ENCODE data around the gene C4orf50. TPM values are rescaled to one million over a fixed set of nuclear protein-coding genes. Genes with fewer than 3 reads are reported as not detected.

The C4orf50 gene
- total RNA-seq, 1 donor from 2014 or later, result 0.16 TPM

DNA sequence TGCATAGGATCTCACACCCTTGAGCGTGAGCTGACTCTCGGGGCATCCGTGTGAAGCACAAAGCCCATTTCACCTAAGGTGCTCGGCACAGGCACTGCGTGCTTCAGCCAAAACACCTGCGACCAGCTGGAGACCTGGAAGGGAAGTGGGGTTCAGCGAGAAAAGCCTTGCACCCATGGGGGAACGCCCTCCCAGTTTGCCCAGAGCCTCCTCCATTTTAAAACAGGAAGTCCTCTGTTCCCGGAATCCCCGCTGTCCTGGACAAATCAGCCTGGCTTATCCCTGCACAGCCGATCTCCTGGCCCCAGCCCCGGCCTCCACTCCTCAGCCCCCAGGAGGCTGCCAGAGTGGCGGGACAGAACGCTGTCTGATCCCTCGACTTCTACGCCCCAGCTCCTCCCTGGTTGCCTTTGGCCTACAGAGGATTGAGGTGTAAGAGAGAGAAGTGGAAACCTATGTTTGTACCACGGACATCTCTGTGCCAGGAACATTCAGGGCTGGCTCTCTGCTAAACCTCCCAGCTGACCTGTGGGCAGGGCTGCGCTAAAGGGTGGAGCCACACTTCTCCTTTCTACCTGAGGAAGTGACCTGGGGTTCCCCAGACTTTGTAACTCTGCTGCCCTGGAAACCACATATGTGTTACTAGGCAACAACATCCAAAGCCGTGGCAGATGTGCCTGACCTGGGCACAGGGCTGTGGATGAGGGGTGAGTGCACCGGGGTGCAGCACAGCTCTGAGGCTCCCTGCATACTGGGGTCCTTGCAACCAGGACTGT lies 3.8 kb upstream of the C4orf50 start:
- Histone ChIP-seq H4K20me1 (ENCODE audit: insufficient read depth, low read length) (no peaks in the 10 kb centered on the region), H3K27me3 (ENCODE audit: insufficient read depth, low read length) (peaks cover 2% of the 10 kb centered on the region), H3K9me3 (ENCODE audit: insufficient read depth, low read depth, low read length) (no peaks in the 10 kb centered on the region), H3K36me3 (ENCODE audit: insufficient read depth, low read length) (no peaks in the 10 kb centered on the region), H3K4me2 (ENCODE audit: low read length) (no peak overlapping the region), H3K27ac (ENCODE audit: low read depth, low read length) (no peak overlapping the region), H2AFZ (ENCODE audit: low read depth, low read length) (no peak overlapping the region), H3K4me3 (ENCODE audit: insufficient read depth, low read depth, low read length) (no peak overlapping the region), H3K79me2 (ENCODE audit: insufficient read depth, low read length) (no peaks in the 10 kb centered on the region), H3K9ac (ENCODE audit: low read length) (no peak overlapping the region), H3K4me1 (ENCODE audit: insufficient read depth, low read length) (no peaks in the 10 kb centered on the region)
- FAIRE-seq, result no peak
- Mint-ChIP-seq H3K9me3 (ENCODE audit: unreplicated experiment) (peaks cover 4% of the 10 kb centered on the region), H3K27me3 (ENCODE audit: low read depth, unreplicated experiment) (peaks cover 35% of the 10 kb centered on the region), H3K4me1 (ENCODE audit: low read depth, unreplicated experiment) (peaks cover 11% of the 10 kb centered on the region), H3K4me3 (ENCODE audit: unreplicated experiment) (no peak overlapping the region), H3K36me3 (ENCODE audit: low read depth, unreplicated experiment) (no peaks in the 10 kb centered on the region), H3K27ac (ENCODE audit: unreplicated experiment) (no peak overlapping the region)
- TF ChIP-seq EZH2 (IDR thresholded peaks at IDR 0.05; ENCODE audit: insufficient read depth, low read length), result no peak
- no peak for TF ChIP-seq CTCF (IDR thresholded peaks at IDR 0.05; ENCODE audit: insufficient read depth, low read depth, low read length)
- no peak for DNase-seq (ENCODE audit: low read depth)

- DNase-seq (ENCODE audit: low read depth) (no peak), FAIRE-seq (no peak)
- no peaks in the 10 kb centered on the region for H3K4me1 ChIP-seq (ENCODE audit: insufficient read depth, low read length)
- H3K9me3 ChIP-seq (ENCODE audit: insufficient read depth, low read depth, low read length), result no peaks in the 10 kb centered on the region
- no peak for TF ChIP-seq CTCF (IDR thresholded peaks at IDR 0.05; ENCODE audit: insufficient read depth, low read depth, low read length)
- TF ChIP-seq EZH2 (IDR thresholded peaks at IDR 0.05; ENCODE audit: insufficient read depth, low read length), result no peak
- H2AFZ ChIP-seq (ENCODE audit: low read depth, low read length), result no peak overlapping the region
- H3K27ac ChIP-seq (ENCODE audit: low read depth, low read length), result no peak overlapping the region
- Mint-ChIP-seq H3K9me3 (ENCODE audit: unreplicated experiment) (peaks cover 4% of the 10 kb centered on the region), H3K27me3 (ENCODE audit: low read depth, unreplicated experiment) (peaks cover 27% of the 10 kb centered on the region), H3K27ac (ENCODE audit: unreplicated experiment) (no peak overlapping the region), H3K36me3 (ENCODE audit: low read depth, unreplicated experiment) (no peaks in the 10 kb centered on the region), H3K4me3 (ENCODE audit: unreplicated experiment) (no peak overlapping the region), H3K4me1 (ENCODE audit: low read depth, unreplicated experiment) (peaks cover 11% of the 10 kb centered on the region)
- H3K4me3 ChIP-seq (ENCODE audit: insufficient read depth, low read depth, low read length), result no peak overlapping the region
- no peaks in the 10 kb centered on the region for H3K79me2 ChIP-seq (ENCODE audit: insufficient read depth, low read length)
- H3K36me3 ChIP-seq (ENCODE audit: insufficient read depth, low read length), result no peaks in the 10 kb centered on the region
- H4K20me1 ChIP-seq (ENCODE audit: insufficient read depth, low read length), result no peaks in the 10 kb centered on the region
- H3K27me3 ChIP-seq (ENCODE audit: insufficient read depth, low read length), result peaks cover 2% of the 10 kb centered on the region
- H3K9ac ChIP-seq (ENCODE audit: low read length), result no peak overlapping the region
- H3K4me2 ChIP-seq (ENCODE audit: low read length), result no peak overlapping the region
These were observed 2.4 kb upstream of the C4orf50 start for GRCh38 chr4:6020613-6021012.

Data from astrocyte (in vitro differentiated cells and primary cell).